HUES6 (cell line): Measurements from ENCODE around the gene METTL22.

Experiments
- H3K27ac ChIP-seq: 2 replicates; pipeline ENCODE4 v1.7.0; 2013; ENCODE audit warnings: low read depth, mild to moderate bottlenecking, low read length, inconsistent platforms
- H3K27me3 ChIP-seq: 2 replicates; pipeline ENCODE4 v1.6.1; 2013; ENCODE audit warnings: low read length; ENCODE audit not compliant: control insufficient read depth, insufficient read depth
- H3K36me3 ChIP-seq: 2 replicates; pipeline ENCODE4 v1.6.1; 2013; ENCODE audit warnings: low read length; ENCODE audit not compliant: control insufficient read depth, insufficient read depth
- H3K4me1 ChIP-seq: 2 replicates; pipeline ENCODE4 v1.6.1; 2013; ENCODE audit warnings: low read length; ENCODE audit not compliant: control insufficient read depth, insufficient read depth
- H3K4me3 ChIP-seq: 2 replicates; pipeline ENCODE4 v1.5.1; 2013; ENCODE audit warnings: low read depth, low read length
- H3K9ac ChIP-seq: one replicate; pipeline ENCODE4 v1.6.1; 2013; ENCODE audit warnings: mild to moderate bottlenecking, low read length
- H3K9me3 ChIP-seq: 2 replicates; pipeline ENCODE4 v1.6.1; 2013; ENCODE audit warnings: low read depth, low read length; ENCODE audit not compliant: control insufficient read depth, insufficient read depth

Gene METTL22

GRCh38 chr16:8697965-8698364 is 76.5 kb downstream of the METTL22 start:
- Histone ChIP-seq H3K4me3 (no peak overlapping the region), H3K36me3 (no peaks in the 10 kb centered on the region), H3K27ac (no peak overlapping the region), H3K9ac (no peak overlapping the region), H3K4me1 (no peaks in the 10 kb centered on the region), H3K27me3 (no peaks in the 10 kb centered on the region), H3K9me3 (no peaks in the 10 kb centered on the region)
